WERI-Rb-1 (cell line): ENCODE results near the gene TMEM107.

Experiments used
- DNase-seq: peaks from one replicate; pipeline ENCODE4 v3.0.0-alpha.2; 2020
- H3K27ac ChIP-seq: fragments of 250-450 bp; sonication (Bioruptor Pico); 2 replicates; pipeline ENCODE4 v1.5.1; 2020; ENCODE audit warnings: mild to moderate bottlenecking, moderate library complexity
- H3K27me3 ChIP-seq: fragments of 250-450 bp; sonication (Bioruptor Pico); 2 replicates; pipeline ENCODE4 v1.5.1; 2021; ENCODE audit warnings: mild to moderate bottlenecking, low read depth, moderate library complexity; ENCODE audit not compliant: insufficient read depth, severe bottlenecking
- H3K36me3 ChIP-seq: fragments of 250-450 bp; sonication (Bioruptor Pico); 2 replicates; pipeline ENCODE4 v1.5.1; 2020; ENCODE audit warnings: mild to moderate bottlenecking, moderate library complexity
- H3K4me3 ChIP-seq: 2 replicates; pipeline ENCODE4 v1.5.1; 2011; ENCODE audit warnings: low read depth, mild to moderate bottlenecking, control low read depth, low read length
- H3K9me3 ChIP-seq: fragments of 250-450 bp; sonication (Bioruptor Pico); 2 replicates; pipeline ENCODE4 v1.5.1; 2021; ENCODE audit warnings: mild to moderate bottlenecking, moderate library complexity; ENCODE audit not compliant: severe bottlenecking
- CTCF ChIP-seq: IDR thresholded peaks from 2 replicates; pipeline ENCODE4 v1.5.1; 2011; ENCODE audit warnings: low read depth, mild to moderate bottlenecking, control low read depth, inconsistent platforms, low read length

Gene TMEM107

GRCh38 chr17:8133941-8134340, 42.2 kb downstream of the TMEM107 start:
- Histone ChIP-seq H3K27ac (no peak overlapping the region), H3K36me3 (no peaks in the 10 kb centered on the region), H3K4me3 (no peak overlapping the region), H3K27me3 (no peaks in the 10 kb centered on the region), H3K9me3 (no peaks in the 10 kb centered on the region)
- no peak for TF ChIP-seq CTCF
- no peak for DNase-seq

- no peak for TF ChIP-seq CTCF
- Histone ChIP-seq H3K9me3 (no peaks in the 10 kb centered on the region), H3K4me3 (no peak overlapping the region), H3K27me3 (no peaks in the 10 kb centered on the region), H3K36me3 (no peaks in the 10 kb centered on the region), H3K27ac (no peak overlapping the region)
- no peak for DNase-seq
Measured at GRCh38 chr17:8133399-8133798, 42.8 kb downstream of the TMEM107 start.

- H3K36me3 ChIP-seq, result no peaks in the 10 kb centered on the region
- DNase-seq, result no peak
- H3K9me3 ChIP-seq, result no peaks in the 10 kb centered on the region
- no peak for TF ChIP-seq CTCF
- no peak overlapping the region for H3K27ac ChIP-seq
- H3K4me3 ChIP-seq, result no peak overlapping the region
- no peaks in the 10 kb centered on the region for H3K27me3 ChIP-seq
Measured at GRCh38 chr17:8131844-8132441, 44.2 kb downstream of the TMEM107 start.

GRCh38 chr17:8128125-8128784, 47.9 kb downstream of the TMEM107 start:
- DNase-seq, result no peak
- Histone ChIP-seq H3K27me3 (peaks cover 17% of the 10 kb centered on the region), H3K4me3 (no peak overlapping the region)

GRCh38 chr17:8126491-8127066, 49.6 kb downstream of the TMEM107 start:
- H3K36me3 ChIP-seq, result no peaks in the 10 kb centered on the region
- H3K9me3 ChIP-seq, result no peaks in the 10 kb centered on the region
- peak; percentile 53 for DNase-seq
- H3K27me3 ChIP-seq, result peaks cover 27% of the 10 kb centered on the region
- peak overlapping the region; percentile 56 for H3K4me3 ChIP-seq
- H3K27ac ChIP-seq, result no peak overlapping the region
- no peak for TF ChIP-seq CTCF

More at GRCh38 chr17:8128125-8128784, 47.9 kb downstream of the TMEM107 start:
- H3K36me3 ChIP-seq, result no peaks in the 10 kb centered on the region
- no peaks in the 10 kb centered on the region for H3K9me3 ChIP-seq
- no peak overlapping the region for H3K27ac ChIP-seq
- TF ChIP-seq CTCF, result no peak
